Smooth muscle cell of the brain vasculature (primary cell): ENCODE data around the gene SLAMF7.
"Not testable (repeated sequence)": the region's sequence is repeated elsewhere in the genome, so short reads cannot be mapped to it uniquely, and the experiment has no call there.

ENCODE experiments used
- DNase-seq: peaks from one replicate; pipeline ENCODE4 v3.0.0-alpha.2; 2012; ENCODE audit warnings: low read depth, low spot score

The SLAMF7 gene

GRCh38 chr1:160774886-160775719, 36.1 kb downstream of the SLAMF7 start:
- DNase-seq = no peak

GRCh38 chr1:160776178-160776577, 37.1 kb downstream of the SLAMF7 start:
- DNase-seq = no peak

DNA sequence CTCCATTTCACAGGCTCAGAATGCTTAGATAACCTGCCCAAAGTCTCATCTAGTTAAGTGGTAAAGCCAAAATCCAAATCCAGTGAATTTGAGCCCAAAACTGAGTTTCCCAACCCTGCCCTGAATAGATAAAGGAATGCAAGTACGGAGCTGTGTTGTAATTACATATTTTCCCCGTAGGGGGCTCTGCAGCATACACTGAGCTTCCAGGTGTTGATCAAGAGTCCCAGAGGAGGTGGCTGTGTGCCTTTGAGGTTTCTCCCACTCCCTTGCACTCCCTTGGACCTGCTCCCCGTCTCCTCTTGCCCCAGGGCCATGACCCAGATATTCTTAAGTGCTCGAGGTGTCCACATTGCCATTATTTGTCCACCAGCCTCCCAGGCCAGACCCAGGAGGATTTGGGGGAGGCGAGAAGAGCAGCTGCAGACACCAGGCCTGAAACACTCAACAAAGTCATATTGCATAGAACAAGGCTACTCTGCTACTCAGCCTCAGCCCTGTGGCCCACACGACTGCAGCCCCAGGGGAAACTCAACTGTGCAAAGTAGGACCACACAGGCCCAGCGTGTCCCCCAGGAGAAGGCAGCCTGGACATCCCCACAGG, 38.5 kb downstream of the SLAMF7 start:
- DNase-seq = no peak

DNA sequence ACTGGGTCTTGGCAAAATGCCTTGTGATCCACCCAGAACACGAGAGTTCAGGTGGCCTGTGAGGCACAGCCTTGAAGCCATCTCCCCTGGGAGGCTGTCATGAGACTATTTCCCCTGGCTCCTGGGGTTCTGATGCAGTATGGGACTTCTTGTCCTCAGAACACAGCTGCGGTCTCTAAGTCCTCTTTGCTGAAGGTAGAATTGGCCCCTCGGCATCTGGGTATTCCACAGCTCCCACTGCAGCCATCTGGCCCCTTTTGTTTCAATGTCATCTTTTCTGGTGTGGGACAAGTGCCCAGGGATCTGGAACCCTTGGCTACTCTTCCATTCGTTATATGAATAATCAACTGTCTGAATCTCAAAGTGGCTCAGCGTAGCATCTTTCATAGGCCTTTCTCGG, 39.9 kb downstream of the SLAMF7 start:
- no peak for DNase-seq

- no peak for DNase-seq
Measured at GRCh38 chr1:160779626-160780397, 40.8 kb downstream of the SLAMF7 start.

DNA sequence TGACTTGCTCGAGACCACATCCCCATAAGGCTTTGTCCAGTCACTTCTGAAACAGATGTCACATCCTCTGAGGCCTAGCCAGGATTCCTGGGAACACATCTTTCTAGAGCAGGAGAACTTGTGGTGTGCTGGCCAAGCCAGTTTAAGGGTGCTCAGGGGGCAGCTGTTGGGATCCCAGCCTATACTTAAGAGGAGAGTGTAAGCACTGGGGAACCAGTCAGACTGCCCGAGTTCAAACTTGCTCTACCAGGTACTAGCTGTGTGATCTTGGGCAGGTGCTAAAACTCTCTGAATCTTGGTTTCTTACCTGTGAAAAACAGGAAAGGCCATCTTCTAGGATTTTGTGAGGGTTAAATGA, 41.3 kb downstream of the SLAMF7 start:
- no peak for DNase-seq

GRCh38 chr1:160781186-160781766, 42.2 kb downstream of the SLAMF7 start:
- DNase-seq = no peak

GRCh38 chr1:160781914-160782689, 43.1 kb downstream of the SLAMF7 start:
- no peak for DNase-seq

GRCh38 chr1:160782988-160783765, 44.1 kb downstream of the SLAMF7 start:
- not testable (repeated sequence) for DNase-seq

GRCh38 chr1:160789051-160789701, 50.1 kb downstream of the SLAMF7 start:
- no peak for DNase-seq

GRCh38 chr1:160789702-160790611, 50.9 kb downstream of the SLAMF7 start:
- DNase-seq = no peak

- DNase-seq = no peak
Measured at GRCh38 chr1:160794376-160794775, 55.3 kb downstream of the SLAMF7 start.

GRCh38 chr1:160795951-160796383, 56.9 kb downstream of the SLAMF7 start, which contains the start of gene LY9:
TSS of gene LY9 (plus strand) at chr1:160796174. CDS start at chr1:160796188, 14 bp downstream.
- no peak for DNase-seq

- DNase-seq = no peak
Measured at GRCh38 chr1:160797271-160797709, 58.2 kb downstream of the SLAMF7 start.

DNA sequence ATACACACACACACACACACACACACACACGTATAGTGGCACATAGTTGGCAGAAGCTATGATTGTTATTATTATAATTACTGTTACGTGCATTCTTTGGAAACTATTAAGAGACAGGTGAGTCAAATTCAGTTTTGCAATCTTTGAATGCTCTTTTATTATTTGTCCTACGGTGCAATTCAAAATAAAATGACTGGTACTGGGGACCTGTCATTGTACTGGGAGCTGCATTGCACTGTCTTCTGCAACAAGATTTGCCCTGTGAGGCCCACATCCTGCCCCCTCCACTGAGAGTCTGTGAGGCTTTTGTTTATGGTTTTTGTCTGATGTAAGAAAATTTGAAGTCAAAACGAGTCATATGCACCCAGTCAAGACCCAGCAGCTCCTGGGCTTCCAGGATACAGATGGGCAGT, 58.8 kb downstream of the SLAMF7 start:
- no peak for DNase-seq

- DNase-seq = no peak
Measured at GRCh38 chr1:160798439-160798838, 59.4 kb downstream of the SLAMF7 start.

DNA sequence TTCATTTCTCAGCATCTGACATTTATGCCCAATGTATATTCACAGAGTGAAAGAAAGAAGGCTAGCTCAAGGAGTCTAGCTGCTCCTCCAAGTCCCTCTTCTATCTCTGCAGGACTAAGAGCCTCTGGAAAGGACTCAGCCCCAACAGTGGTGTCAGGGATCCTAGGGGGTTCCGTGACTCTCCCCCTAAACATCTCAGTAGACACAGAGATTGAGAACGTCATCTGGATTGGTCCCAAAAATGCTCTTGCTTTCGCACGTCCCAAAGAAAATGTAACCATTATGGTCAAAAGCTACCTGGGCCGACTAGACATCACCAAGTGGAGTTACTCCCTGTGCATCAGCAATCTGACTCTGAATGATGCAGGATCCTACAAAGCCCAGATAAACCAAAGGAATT, 60.6 kb downstream of the SLAMF7 start:
- DNase-seq = no peak

GRCh38 chr1:160800142-160800541, 61.1 kb downstream of the SLAMF7 start:
- no peak for DNase-seq
